Measurements from ENCODE around the gene RHOA. TPM values are rescaled to one million over a fixed set of nuclear protein-coding genes. Genes with fewer than 3 reads are reported as not detected.
A peak's percentile ranks its signal among the peaks of the same experiment; 100 is the strongest.

Gene RHOA
- total and polyA plus RNA-seq, 2 of the 13 experiments (the other 11 are each of a cell fraction or from before 2014, with no cell fraction given) = 131 to 177 TPM

- TF ChIP-seq ARID5B (CRISPR knock-in tag; IDR thresholded peaks at IDR 0.05) (peak; percentile 63), HMGA1 (CRISPR knock-in tag; conservative IDR thresholded peaks at IDR 0.05) (no peak), ZNF33B (CRISPR knock-in tag; IDR thresholded peaks at IDR 0.05) (no peak), DNMT1 (CRISPR knock-in tag; IDR thresholded peaks at IDR 0.05) (no peak), SSRP1 (CRISPR knock-in tag; IDR thresholded peaks at IDR 0.05) (0 out of 2 replicates have a peak, but pooled peaks have one; percentile 60), ZBTB38 (CRISPR knock-in tag; IDR thresholded peaks at IDR 0.05) (peak; percentile 79), ZNF605 (CRISPR knock-in tag; IDR thresholded peaks at IDR 0.05) (peak; percentile 92), ZNF574 (CRISPR knock-in tag; IDR thresholded peaks at IDR 0.05) (peak; percentile 87), NR2F6 (IDR thresholded peaks at IDR 0.05) (no peak), NR2F6 (CRISPR knock-in tag; IDR thresholded peaks at IDR 0.05) (peak; percentile 55; the same call in 1 of the 2 replicates), ZSCAN21 (CRISPR knock-in tag; IDR thresholded peaks at IDR 0.05; ENCODE audit: borderline replicate concordance) (peak; percentile 89), CTCF (CRISPR knock-in tag; IDR thresholded peaks at IDR 0.05) (peak; percentile 32; the same call in 1 of the 2 replicates), PLRG1 (conservative IDR thresholded peaks at IDR 0.05) (no peak), RXRB (CRISPR knock-in tag; IDR thresholded peaks at IDR 0.05; ENCODE audit: borderline replicate concordance) (peak; percentile 68; the same call in 1 of the 2 replicates), MYNN (CRISPR knock-in tag; IDR thresholded peaks at IDR 0.05; ENCODE audit: low read depth) (no peak), IKZF4 (CRISPR knock-in tag; IDR thresholded peaks at IDR 0.05; ENCODE audit: borderline replicate concordance, low read depth, not compliant biosample characterization) (no peak), ZMYM4 (CRISPR knock-in tag; IDR thresholded peaks at IDR 0.05) (peak; percentile 87), ZNF180 (CRISPR knock-in tag; IDR thresholded peaks at IDR 0.05; ENCODE audit: borderline replicate concordance, low read depth) (no peak), ZNF253 (CRISPR knock-in tag; IDR thresholded peaks at IDR 0.05; ENCODE audit: borderline replicate concordance) (peak; percentile 90), SNAI1 (CRISPR knock-in tag; IDR thresholded peaks at IDR 0.05; ENCODE audit: borderline replicate concordance) (0 out of 2 replicates have a peak, but pooled peaks have one; percentile 46), PTBP1 (IDR thresholded peaks at IDR 0.05; ENCODE audit: low read depth, low read length, poor library complexity, severe bottlenecking) (no peak)
These were observed 53.4 kb downstream of the RHOA start, which contains the start of gene GPX1 (continued) for GRCh38 chr3:49358217-49358883.
